ENCODE results near the gene ACYP2.

DNA sequence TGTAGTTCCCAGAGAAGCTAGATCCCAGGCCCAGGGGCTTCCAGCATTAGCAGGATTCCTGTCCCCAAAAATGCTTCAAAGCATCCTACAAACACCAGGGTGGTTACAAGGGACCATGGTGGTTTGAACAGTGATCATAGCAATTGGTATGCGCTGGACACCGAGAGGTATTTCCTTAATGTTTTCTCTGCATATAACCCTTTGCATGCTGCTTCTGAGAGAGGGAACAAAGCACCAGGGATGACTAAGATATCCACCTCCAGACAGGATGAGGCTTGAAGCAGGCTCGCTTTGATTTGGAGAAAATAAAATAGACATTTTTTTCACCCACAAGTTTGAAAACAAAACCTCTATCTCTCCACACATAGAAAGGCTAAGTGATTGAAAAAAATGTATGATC, 191.1 kb downstream of the ACYP2 start:
- TF ChIP-seq, protein P1, sequence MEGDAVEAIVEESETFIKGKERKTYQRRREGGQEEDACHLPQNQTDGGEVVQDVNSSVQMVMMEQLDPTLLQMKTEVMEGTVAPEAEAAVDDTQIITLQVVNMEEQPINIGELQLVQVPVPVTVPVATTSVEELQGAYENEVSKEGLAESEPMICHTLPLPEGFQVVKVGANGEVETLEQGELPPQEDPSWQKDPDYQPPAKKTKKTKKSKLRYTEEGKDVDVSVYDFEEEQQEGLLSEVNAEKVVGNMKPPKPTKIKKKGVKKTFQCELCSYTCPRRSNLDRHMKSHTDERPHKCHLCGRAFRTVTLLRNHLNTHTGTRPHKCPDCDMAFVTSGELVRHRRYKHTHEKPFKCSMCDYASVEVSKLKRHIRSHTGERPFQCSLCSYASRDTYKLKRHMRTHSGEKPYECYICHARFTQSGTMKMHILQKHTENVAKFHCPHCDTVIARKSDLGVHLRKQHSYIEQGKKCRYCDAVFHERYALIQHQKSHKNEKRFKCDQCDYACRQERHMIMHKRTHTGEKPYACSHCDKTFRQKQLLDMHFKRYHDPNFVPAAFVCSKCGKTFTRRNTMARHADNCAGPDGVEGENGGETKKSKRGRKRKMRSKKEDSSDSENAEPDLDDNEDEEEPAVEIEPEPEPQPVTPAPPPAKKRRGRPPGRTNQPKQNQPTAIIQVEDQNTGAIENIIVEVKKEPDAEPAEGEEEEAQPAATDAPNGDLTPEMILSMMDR (IDR thresholded peaks at IDR 0.05), result no peak
- TF ChIP-seq POLR2A (IDR thresholded peaks at IDR 0.05), result no peak
